ENCODE data around the gene PRIMPOL.
"Not testable (repeated sequence)": the region's sequence is repeated elsewhere in the genome, so short reads cannot be mapped to it uniquely, and the experiment has no call there.

The PRIMPOL gene

GRCh38 chr4:184641451-184641850 is 8.1 kb upstream of the PRIMPOL start:
- no peak for DNase-seq

GRCh38 chr4:184643731-184644130 is 5.8 kb upstream of the PRIMPOL start:
- DNase-seq = no peak

GRCh38 chr4:184644553-184645307 is 4.8 kb upstream of the PRIMPOL start:
- DNase-seq = no peak

GRCh38 chr4:184645904-184646610 is 3.5 kb upstream of the PRIMPOL start:
- no peak for DNase-seq

- DNase-seq = no peak
Measured at GRCh38 chr4:184647266-184648053, 2.1 kb upstream of the PRIMPOL start.

- DNase-seq = no peak
Measured at GRCh38 chr4:184648054-184648312, 1.6 kb upstream of the PRIMPOL start.

GRCh38 chr4:184648313-184649025 is 1.1 kb upstream of the PRIMPOL start:
- DNase-seq = peak; percentile 27

GRCh38 chr4:184649971-184650855 is 675 bp downstream of the PRIMPOL start:
- DNase-seq = no peak

- no peak for DNase-seq
Measured at GRCh38 chr4:184651899-184652298, 2.4 kb downstream of the PRIMPOL start.

GRCh38 chr4:184652681-184653080 is 3.1 kb downstream of the PRIMPOL start:
- not testable (repeated sequence) for DNase-seq

GRCh38 chr4:184653650-184654049 is 4.1 kb downstream of the PRIMPOL start:
- no peak for DNase-seq

GRCh38 chr4:184655889-184656869 is 6.6 kb downstream of the PRIMPOL start:
- no peak for DNase-seq

GRCh38 chr4:184657144-184657543 is 7.6 kb downstream of the PRIMPOL start:
- DNase-seq = no peak

- DNase-seq = not testable (repeated sequence)
Measured at GRCh38 chr4:184657820-184658219, 8.3 kb downstream of the PRIMPOL start.

GRCh38 chr4:184660978-184661377 is 11.4 kb downstream of the PRIMPOL start:
- no peak for DNase-seq

- no peak for DNase-seq
Measured at GRCh38 chr4:184662236-184662635, 12.7 kb downstream of the PRIMPOL start.

- no peak for DNase-seq
Measured at GRCh38 chr4:184664445-184665210, 15.1 kb downstream of the PRIMPOL start.

GRCh38 chr4:184666670-184667069 is 17.1 kb downstream of the PRIMPOL start:
- DNase-seq = no peak

GRCh38 chr4:184668096-184668495 is 18.6 kb downstream of the PRIMPOL start:
- DNase-seq = no peak

GRCh38 chr4:184668511-184669114 is 19.1 kb downstream of the PRIMPOL start:
- no peak for DNase-seq

All from central memory CD4-positive, alpha-beta T cell (primary cell).